Measurements from ENCODE around the gene MIR17HG.

MIR17HG gene

DNA sequence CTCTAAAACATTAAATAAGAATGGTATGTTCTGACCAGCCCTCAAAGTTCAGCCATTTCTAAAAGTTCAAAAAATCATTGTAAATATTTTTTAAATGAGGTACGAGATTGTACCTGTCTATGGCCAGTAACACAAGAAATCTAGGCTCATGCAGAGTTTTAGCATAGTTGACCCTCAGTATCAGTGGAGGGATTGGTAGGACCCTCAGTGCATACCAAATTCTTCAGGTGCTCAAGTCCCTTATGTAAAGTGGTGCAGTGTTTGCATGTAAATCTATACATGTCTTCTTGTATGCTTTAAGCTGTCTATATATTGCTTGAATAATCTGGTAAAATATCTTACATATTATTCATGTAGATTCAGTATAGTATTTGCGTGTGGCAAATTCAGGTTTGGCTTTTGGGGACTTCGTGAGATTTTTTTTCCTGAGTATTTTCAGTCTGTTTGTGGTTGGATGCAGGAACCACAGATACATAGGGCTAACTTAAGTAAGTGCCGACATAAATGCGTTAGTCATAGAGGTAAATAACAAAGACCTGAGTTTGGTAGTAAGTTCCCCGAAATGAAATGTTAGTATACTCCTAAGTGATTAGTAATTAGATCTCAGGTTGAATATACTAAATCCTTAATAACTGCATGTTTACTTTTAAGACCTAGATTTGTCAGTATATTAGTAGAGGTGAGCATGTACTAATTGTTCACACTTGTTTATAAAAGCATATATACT, 7.8 kb downstream of the MIR17HG start:
- no peak overlapping the region for H3K4me3 ChIP-seq (ENCODE audit: insufficient read length, low read depth)
- no peaks in the 10 kb centered on the region for H3K27me3 ChIP-seq (ENCODE audit: insufficient read depth, insufficient read length)
- DNase-seq (ENCODE audit: low read depth, low spot score), result no peak
- no peak for TF ChIP-seq SUZ12 (IDR thresholded peaks at IDR 0.05; ENCODE audit: extremely low read depth, insufficient read depth, insufficient read length)
- no peak for TF ChIP-seq YY1 (IDR thresholded peaks at IDR 0.05; ENCODE audit: insufficient read depth, insufficient read length)
- TF ChIP-seq ZNF274 (IDR thresholded peaks at IDR 0.05; ENCODE audit: low read depth, low read length), result no peak
- H3K36me3 ChIP-seq (ENCODE audit: insufficient read depth, insufficient read length, low read length), result peaks cover 68% of the 10 kb centered on the region
- no peak overlapping the region for H3K9ac ChIP-seq (ENCODE audit: insufficient read length, low read depth)
- H3K4me1 ChIP-seq (ENCODE audit: insufficient read depth, insufficient read length), result no peaks in the 10 kb centered on the region
- no peaks in the 10 kb centered on the region for H3K9me3 ChIP-seq (ENCODE audit: insufficient read depth, low read length)

DNA sequence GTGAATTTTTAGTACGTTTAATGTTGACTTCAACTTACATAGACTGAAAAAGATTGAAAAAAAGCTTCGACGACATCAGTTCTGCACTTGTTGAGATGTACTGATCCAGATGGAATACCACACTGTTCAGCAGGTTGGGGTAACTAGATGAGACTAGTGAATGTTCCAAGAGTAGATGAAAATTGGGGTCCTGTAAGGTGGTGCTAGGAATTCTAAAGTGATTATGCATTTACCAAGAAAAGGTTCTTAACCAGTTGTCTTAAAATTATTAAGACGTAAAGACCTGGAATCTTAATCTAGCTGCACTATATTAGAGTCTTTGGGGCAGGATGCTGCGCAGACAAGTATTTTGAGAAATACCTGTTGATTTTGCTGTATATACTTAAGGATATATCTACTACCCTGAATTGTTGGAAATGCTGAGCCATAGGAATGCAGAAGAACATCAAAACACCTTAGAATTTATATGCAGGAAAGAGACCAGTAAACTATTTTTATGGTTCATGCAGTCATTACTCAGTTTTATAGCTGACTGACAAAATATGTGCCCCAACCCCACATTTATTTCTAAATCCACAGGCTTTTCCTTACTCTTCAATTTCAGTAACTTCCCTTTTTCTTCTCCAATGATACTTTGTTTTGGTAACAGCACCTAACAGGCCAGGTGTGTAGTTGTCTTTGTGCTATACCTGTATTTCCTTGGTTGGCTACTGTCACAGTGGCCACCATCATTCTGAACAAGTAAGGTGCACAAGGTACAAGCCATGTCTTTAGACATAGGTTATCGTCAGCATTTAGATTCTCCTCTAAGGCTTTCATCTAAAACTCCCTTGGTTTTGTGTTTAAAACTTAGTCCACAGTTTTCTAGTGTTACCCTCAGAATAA, 8.6 kb downstream of the MIR17HG start:
- Histone ChIP-seq H3K9me3 (ENCODE audit: insufficient read depth, low read length) (no peaks in the 10 kb centered on the region), H3K4me1 (ENCODE audit: insufficient read depth, insufficient read length) (no peaks in the 10 kb centered on the region), H3K36me3 (ENCODE audit: insufficient read depth, insufficient read length, low read length) (peaks cover 60% of the 10 kb centered on the region), H3K4me3 (ENCODE audit: insufficient read length, low read depth) (no peak overlapping the region), H3K27me3 (ENCODE audit: insufficient read depth, insufficient read length) (no peaks in the 10 kb centered on the region), H3K9ac (ENCODE audit: insufficient read length, low read depth) (no peak overlapping the region)
- no peak for DNase-seq (ENCODE audit: low read depth, low spot score)
- TF ChIP-seq YY1 (IDR thresholded peaks at IDR 0.05; ENCODE audit: insufficient read depth, insufficient read length) (no peak), SUZ12 (IDR thresholded peaks at IDR 0.05; ENCODE audit: extremely low read depth, insufficient read depth, insufficient read length) (no peak), ZNF274 (IDR thresholded peaks at IDR 0.05; ENCODE audit: low read depth, low read length) (no peak)

DNA sequence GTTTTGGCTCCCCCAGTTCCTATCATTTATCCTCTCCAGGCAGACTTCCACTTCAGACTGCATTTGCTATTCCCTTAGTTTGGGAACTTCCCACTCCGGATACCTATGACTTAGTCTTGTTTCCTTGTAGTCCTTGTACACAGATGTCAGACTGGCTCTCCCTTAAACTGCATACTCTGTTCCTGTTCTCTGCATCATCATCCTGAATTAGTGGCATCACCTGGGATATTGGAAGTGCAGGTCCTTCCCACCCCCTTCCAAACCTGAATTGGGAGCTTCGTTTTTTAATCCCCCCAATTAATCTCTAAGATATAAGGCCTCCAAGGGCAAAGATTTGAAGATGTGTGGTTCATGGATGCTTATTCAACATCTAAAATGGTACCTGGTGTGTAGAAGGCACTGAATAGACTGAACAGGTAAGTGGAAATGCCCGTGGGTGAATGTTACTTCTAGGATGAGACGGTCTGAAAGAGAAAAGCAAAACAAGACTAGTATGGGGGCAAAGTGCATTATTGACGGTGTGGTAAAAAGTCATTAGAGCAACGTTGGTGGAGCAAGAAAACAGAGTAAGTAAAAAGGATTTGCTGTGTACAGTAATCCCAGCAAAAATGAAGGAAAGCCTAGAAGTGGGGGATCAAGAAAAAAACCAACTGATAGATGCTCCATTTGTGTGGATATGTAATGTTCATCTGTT, 9.6 kb downstream of the MIR17HG start:
- Histone ChIP-seq H3K4me3 (ENCODE audit: insufficient read length, low read depth) (no peak overlapping the region), H3K27me3 (ENCODE audit: insufficient read depth, insufficient read length) (no peaks in the 10 kb centered on the region), H3K36me3 (ENCODE audit: insufficient read depth, insufficient read length, low read length) (peaks cover 50% of the 10 kb centered on the region), H3K9ac (ENCODE audit: insufficient read length, low read depth) (no peak overlapping the region), H3K4me1 (ENCODE audit: insufficient read depth, insufficient read length) (no peaks in the 10 kb centered on the region), H3K9me3 (ENCODE audit: insufficient read depth, low read length) (no peaks in the 10 kb centered on the region)
- DNase-seq (ENCODE audit: low read depth, low spot score), result no peak
- TF ChIP-seq ZNF274 (IDR thresholded peaks at IDR 0.05; ENCODE audit: low read depth, low read length) (no peak), YY1 (IDR thresholded peaks at IDR 0.05; ENCODE audit: insufficient read depth, insufficient read length) (no peak), SUZ12 (IDR thresholded peaks at IDR 0.05; ENCODE audit: extremely low read depth, insufficient read depth, insufficient read length) (no peak)

DNA sequence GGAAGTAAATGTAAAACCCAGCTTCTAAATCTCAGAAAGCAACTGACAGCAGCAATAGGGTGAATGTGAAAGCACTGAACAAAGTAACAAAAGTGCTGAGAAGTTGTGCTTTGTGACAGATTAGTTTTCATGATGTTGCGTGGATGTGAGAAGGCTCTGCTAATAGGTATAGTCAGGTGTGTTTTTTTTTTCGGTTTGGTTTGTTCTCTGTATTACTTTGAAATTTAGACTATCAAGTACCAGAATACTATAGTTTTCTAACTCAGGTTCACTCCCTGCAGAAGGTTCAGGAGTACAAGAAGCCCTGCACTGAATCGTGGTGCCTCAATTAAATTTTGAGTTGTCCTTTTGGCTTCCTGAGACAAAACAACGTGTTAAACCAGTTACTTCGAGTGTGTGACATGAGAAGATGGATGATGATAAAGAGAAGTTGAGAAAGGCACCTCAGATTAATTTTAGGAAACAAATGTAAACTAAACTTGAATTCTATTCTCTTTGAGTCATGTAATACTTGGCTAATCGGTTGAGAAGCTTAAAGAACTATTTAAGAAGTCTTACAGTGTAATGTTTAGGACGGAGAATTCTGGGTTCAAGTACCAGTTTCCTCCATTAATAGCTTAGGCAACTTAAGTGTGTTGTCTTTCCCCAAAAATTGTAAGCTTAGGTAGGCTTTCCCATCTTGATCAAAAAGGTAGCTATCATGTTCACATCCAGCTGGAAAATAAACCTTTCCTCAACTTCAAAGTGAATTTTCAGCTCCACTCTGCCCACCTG, 10.3 kb downstream of the MIR17HG start:
- H3K9me3 ChIP-seq (ENCODE audit: insufficient read depth, low read length), result no peaks in the 10 kb centered on the region
- peaks cover 44% of the 10 kb centered on the region for H3K36me3 ChIP-seq (ENCODE audit: insufficient read depth, insufficient read length, low read length)
- TF ChIP-seq ZNF274 (IDR thresholded peaks at IDR 0.05; ENCODE audit: low read depth, low read length), result no peak
- TF ChIP-seq YY1 (IDR thresholded peaks at IDR 0.05; ENCODE audit: insufficient read depth, insufficient read length), result no peak
- TF ChIP-seq SUZ12 (IDR thresholded peaks at IDR 0.05; ENCODE audit: extremely low read depth, insufficient read depth, insufficient read length), result no peak
- H3K4me1 ChIP-seq (ENCODE audit: insufficient read depth, insufficient read length), result no peaks in the 10 kb centered on the region
- no peaks in the 10 kb centered on the region for H3K27me3 ChIP-seq (ENCODE audit: insufficient read depth, insufficient read length)
- H3K4me3 ChIP-seq (ENCODE audit: insufficient read length, low read depth), result no peak overlapping the region
- no peak overlapping the region for H3K9ac ChIP-seq (ENCODE audit: insufficient read length, low read depth)
- DNase-seq (ENCODE audit: low read depth, low spot score), result no peak

DNA sequence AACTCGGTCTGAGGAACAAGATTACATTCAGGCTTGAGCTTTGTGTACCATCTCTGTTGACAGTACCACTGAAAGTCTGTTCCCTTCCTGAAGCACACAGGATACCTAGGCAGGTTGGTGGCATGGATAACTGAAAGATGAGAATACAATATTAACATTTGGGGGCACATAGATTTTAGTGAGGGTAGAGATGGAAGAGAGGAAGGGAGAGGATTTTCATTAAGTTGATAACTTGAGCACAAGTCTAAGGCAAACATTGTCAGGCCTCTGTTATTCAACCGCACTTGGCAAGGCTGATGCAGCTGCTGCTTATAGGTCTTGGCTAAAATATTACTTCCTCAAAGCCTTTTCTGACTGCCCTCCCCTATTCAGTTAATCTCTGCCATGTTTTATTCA, 10.9 kb downstream of the MIR17HG start:
- no peak for DNase-seq (ENCODE audit: low read depth, low spot score)
- TF ChIP-seq ZNF274 (IDR thresholded peaks at IDR 0.05; ENCODE audit: low read depth, low read length) (no peak), YY1 (IDR thresholded peaks at IDR 0.05; ENCODE audit: insufficient read depth, insufficient read length) (no peak), SUZ12 (IDR thresholded peaks at IDR 0.05; ENCODE audit: extremely low read depth, insufficient read depth, insufficient read length) (no peak)
- Histone ChIP-seq H3K9me3 (ENCODE audit: insufficient read depth, low read length) (no peaks in the 10 kb centered on the region), H3K27me3 (ENCODE audit: insufficient read depth, insufficient read length) (no peaks in the 10 kb centered on the region), H3K4me1 (ENCODE audit: insufficient read depth, insufficient read length) (no peaks in the 10 kb centered on the region), H3K9ac (ENCODE audit: insufficient read length, low read depth) (no peak overlapping the region), H3K4me3 (ENCODE audit: insufficient read length, low read depth) (no peak overlapping the region), H3K36me3 (ENCODE audit: insufficient read depth, insufficient read length, low read length) (peaks cover 44% of the 10 kb centered on the region)

DNA sequence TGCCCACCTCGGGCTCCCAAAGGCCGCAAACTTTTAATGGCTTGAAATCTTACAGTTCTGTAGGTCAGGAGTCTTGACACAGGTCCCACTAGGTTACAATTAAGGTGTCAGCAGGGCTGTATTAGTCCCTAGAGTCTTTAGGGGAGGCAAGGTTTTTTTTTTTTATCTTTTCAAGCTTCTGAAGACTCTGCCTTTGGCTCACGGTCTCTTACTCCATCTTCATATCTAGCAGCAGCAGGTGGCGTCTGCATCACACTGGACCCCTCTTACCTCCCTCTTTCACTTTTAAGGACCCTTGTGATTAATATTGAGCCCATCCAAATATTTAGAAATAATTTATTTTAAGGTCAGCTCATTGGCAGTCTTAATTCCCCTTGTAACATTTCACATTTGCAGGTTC, 11.6 kb downstream of the MIR17HG start:
- Histone ChIP-seq H3K36me3 (ENCODE audit: insufficient read depth, insufficient read length, low read length) (peaks cover 38% of the 10 kb centered on the region), H3K27me3 (ENCODE audit: insufficient read depth, insufficient read length) (no peaks in the 10 kb centered on the region), H3K9ac (ENCODE audit: insufficient read length, low read depth) (no peak overlapping the region), H3K4me3 (ENCODE audit: insufficient read length, low read depth) (no peak overlapping the region), H3K4me1 (ENCODE audit: insufficient read depth, insufficient read length) (no peaks in the 10 kb centered on the region), H3K9me3 (ENCODE audit: insufficient read depth, low read length) (no peaks in the 10 kb centered on the region)
- TF ChIP-seq SUZ12 (IDR thresholded peaks at IDR 0.05; ENCODE audit: extremely low read depth, insufficient read depth, insufficient read length) (no peak), YY1 (IDR thresholded peaks at IDR 0.05; ENCODE audit: insufficient read depth, insufficient read length) (no peak), ZNF274 (IDR thresholded peaks at IDR 0.05; ENCODE audit: low read depth, low read length) (no peak)
- no peak for DNase-seq (ENCODE audit: low read depth, low spot score)
